GM18858 (cell line): ENCODE measurements around the gene TOP2A.

Source experiments
- ATAC-seq: cut with Tn5 transposase; IDR thresholded peaks from one replicate; pipeline ENCODE4 v1.9.1; 2021; ENCODE audit not compliant: unreplicated experiment

TOP2A gene

DNA sequence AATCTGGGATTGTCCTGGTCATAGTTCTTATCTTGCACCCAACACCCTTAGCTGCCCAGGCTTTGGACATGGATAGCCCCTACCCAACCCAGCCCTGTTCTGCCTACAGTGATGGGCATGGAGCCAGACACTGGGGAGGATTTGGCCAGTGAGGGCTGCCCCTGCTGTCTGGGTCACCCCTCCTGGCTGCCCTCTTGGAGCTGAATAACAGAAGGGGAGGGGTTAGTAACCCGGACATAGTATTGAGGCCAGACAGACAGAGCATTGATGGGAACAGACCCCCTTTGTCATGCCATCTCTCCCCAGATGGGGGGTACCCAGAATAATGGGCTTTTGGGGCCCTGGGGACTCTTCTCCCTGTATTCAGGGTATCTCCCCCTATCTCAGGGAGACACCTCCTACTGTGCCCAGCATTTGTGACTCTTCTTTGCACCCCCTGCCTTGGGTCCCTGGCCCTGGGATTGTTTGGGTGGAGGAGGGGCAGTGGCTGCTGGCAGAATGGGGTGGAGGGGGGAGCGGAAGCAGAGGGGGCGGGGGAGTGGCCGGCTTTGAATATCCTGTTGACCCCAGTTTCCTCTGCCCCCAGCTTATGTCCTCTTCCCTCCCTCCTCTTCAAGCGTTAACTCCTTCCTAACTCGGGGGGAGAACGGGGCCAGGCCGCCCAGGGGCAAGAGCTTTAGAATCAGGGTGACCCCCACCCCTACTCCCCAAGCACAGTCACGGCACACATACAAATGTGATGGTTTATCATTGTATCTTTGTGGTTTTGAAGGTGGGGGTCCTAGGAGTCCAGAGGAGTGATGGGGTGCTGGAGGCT lies 70.2 kb downstream of the TOP2A start:
- no peak for ATAC-seq

DNA sequence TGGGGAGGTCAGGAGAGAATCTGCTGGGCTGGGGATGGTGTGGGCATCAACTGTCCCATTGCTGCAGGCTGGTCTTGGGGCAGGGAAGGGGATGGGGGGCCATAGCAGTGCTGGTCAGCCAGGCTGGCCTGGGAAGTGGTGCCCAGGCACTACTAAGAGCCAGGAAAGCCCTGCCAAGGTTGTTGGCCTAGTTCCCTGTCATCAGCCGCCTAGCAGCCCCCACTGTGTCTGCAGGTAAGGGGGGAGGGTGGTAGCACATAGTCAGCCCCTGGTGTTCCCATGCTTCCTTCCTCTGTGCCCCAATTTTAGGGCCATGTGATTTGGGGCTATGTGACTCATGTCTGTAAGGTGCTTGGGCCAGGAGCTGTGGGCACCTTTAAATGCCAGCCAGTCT lies 70.9 kb downstream of the TOP2A start:
- no peak for ATAC-seq

DNA sequence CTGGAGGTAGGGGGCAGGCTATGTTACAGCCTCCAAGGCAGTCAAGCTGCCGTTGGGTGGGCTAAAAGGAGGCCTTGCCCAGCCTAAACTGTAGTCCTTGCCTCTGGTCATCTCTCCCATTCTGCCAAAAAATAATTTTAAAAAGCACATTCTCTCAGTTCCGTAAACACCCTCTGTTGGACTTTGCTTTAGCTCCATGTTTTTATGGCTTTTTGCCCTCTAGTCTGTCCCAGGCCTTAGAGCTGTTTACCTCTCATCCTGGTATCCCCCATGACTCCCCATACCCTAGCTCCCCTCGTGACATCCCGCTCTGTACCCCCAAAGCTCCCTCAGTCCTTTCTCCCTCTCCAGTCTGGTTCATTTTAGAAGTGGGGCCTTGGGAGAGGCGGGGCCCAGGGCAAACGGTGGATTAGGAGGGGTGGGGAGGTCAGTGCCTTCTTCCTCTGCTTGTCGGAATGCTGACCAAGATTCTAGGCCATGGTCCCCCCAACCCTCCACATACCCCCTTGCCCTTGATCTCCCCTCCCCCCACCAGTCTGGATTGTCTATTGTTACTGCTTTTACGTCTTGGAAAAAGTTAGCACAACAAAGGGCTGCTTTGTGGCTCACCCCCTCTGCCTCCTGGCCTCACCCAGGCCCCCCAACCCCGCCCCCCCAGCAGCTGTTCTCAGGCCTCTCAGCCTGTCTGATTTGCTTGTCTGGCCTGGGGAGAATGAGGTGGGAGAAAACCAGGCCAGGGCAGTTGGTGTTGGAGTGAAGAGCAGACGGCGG lies 71.5 kb downstream of the TOP2A start:
- no peak for ATAC-seq

DNA sequence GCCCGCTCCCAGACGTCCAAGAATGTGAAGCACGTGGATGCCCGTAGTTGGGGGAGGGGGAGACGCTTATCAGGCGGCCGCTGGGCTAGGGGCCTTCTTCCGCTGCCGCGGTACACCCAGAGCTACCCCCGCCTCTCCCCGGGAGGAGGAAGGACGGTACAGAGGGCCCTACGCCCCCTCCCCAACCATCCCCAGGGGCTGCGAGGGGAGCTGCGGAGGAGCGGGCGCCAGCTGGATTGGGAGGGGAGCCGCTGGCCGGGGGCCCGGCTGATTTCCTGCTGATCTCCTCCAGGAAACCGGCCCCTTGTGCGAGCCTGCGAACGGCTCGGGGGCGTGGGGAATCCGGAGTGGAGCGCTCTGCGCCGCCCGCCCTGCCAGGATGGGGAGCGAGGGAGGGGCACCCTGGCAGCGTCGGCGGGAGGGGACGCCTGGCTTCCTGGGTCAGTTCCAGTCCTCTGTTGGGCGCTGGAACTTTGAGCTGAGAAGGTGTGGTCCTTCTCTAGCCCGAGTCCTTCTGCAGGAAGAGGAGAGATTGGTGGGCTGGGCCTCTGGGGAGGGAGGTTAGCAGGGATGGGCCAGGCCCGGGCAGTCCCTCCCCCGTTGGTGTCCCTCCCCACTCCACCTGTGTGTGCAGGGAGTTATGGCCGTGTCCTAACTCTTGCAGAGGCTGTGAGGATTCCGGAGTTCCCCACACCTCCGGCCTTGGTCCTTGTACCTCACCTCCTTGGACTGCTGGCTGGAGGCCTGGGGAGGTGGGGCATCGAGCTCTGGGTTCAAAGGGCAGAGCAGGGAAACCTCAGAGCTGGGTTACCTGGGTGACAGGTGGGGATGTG lies 72.3 kb downstream of the TOP2A start:
- no peak for ATAC-seq

DNA sequence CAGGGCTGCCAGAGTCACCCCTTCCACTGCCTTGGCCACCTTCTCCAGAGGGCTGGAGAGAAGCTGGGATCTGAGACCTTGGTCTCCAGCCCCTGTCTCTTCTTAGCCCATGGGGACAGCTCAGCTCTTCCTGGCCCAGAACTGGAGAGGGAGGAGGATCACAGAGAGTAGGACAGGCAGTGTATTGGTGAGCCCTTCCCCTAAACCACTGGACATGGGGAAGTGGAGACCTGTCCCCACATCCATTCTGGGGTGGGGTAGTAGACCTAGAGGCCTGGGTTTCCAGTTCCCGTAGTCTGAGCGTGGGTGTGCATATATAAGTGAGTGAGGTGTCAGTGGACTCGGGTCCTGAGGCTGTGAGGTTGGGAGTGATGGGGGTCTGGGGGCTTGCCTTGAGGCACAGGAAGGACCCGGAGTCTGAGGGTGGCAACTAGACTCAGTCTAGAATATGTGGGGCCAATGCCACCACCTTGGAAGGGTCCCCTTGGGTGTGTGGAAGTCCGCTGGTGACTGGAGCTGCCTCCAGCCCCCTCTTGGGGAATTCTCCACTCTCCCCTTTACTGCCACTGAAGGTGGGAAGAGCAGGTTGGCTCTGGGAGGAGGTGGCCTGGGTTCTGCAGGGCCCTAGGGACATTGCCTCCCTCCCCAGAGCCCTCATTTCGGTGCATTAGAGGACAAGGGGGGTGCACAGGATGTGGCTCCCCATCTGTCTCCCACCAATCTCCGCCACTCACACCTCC lies 73.1 kb downstream of the TOP2A start:
- no peak for ATAC-seq

DNA sequence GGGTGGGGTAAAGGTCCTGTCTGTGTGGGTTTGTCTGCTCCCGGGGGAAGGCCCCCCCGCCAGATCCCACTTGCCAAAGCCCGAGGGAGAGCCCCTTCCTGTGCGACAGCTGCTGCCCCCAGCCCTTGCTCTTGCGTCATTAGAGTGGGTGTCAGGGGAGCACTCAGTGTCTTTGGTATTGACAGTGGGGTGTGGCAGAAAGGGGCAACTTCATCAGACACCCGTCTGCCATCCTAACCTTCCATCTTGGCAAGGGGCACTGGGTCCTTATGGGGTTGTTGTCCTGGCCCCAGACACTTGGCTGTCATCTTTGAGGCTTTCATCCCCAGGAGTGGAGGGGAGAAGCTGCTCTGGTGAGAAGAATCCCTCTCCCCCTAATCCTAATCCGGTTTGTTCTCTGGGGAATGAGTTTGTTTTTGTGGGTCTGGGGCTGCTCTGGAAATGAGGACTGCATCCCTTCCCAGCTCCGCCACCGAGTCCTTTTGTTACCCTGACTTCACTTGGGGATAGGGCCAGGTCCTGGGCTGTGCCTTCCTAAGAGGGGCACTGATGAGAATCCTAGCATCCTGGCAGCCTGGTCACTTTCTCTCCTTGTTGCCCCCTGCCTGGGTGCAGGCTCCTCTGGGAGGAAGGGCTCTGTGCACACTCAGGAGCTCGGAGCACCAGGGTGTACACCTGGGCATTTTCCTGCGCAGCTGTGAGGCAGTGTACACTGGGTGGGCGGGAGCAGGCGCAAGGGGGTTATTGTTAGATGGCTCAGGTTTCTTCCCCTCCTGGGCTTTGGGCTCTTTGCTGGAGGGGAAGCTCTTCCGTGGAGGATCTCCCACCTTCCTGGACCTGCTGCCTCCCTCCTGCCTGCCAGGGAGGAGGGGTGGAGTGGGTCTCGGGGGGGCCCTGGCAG lies 74.2 kb downstream of the TOP2A start:
- no peak for ATAC-seq

DNA sequence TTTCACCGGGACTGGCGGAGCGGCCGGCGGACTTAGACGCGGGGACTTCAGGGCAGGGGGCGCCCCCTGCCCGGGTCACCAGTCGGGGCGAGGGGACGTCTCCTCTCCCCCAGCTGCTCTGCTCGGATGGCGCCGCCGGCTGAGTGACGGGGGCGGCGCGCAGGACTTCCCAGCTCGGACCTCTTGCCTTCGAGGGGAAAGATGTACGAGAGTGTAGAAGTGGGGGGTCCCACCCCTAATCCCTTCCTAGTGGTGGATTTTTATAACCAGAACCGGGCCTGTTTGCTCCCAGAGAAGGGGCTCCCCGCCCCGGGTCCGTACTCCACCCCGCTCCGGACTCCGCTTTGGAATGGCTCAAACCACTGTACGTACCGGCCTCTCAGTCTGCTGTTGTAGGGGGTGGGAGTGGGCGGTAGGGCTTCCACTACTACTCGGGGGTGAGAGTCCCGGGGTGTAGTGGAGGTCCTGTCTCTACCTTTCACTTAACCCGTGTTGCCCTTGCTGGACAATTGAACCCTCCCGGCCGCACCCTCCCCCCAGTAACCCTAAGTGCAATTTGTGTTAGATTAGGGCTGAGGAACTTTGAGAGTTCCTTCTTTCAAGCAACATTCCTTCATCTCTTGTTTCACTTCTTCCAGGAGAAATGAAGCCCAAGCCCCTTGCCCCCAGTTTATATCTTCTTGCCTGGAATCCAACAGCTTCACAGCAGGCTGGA lies 75.0 kb downstream of the TOP2A start:
- no peak for ATAC-seq

DNA sequence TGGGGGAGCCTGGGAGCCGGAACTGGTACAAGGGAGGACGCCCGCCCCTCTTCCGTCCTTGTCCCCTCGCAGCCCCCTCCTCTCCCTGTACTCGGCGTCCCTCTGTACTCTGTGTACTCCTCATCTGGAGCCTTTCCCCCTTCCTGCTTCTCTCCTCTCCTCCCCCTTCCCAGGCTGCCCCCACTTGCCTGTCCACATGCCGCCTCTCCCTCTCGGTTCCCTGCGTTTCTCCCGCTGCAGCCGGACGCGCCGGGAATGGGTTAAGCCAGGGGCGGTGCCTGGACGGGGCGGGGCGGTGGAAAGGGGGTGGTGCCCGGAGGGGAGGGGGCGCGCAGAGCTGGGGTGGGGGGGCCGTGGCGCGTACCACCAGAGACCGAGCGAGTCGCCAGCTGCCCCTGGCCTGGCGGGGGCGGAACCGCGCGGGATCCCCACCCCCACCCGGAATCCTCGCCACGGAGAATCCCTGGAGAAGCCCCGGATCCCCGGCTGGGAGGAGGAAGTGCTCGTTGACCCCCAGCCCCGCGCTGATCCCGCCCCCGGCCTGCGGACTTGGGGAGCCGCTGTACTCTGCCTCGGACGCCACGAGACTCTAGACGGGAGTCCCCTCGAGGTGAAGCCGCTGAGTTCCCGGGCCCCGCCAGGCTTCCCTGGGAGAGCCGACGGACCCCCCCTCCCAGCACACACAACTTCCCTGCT lies 75.7 kb downstream of the TOP2A start:
- ATAC-seq: no peak

DNA sequence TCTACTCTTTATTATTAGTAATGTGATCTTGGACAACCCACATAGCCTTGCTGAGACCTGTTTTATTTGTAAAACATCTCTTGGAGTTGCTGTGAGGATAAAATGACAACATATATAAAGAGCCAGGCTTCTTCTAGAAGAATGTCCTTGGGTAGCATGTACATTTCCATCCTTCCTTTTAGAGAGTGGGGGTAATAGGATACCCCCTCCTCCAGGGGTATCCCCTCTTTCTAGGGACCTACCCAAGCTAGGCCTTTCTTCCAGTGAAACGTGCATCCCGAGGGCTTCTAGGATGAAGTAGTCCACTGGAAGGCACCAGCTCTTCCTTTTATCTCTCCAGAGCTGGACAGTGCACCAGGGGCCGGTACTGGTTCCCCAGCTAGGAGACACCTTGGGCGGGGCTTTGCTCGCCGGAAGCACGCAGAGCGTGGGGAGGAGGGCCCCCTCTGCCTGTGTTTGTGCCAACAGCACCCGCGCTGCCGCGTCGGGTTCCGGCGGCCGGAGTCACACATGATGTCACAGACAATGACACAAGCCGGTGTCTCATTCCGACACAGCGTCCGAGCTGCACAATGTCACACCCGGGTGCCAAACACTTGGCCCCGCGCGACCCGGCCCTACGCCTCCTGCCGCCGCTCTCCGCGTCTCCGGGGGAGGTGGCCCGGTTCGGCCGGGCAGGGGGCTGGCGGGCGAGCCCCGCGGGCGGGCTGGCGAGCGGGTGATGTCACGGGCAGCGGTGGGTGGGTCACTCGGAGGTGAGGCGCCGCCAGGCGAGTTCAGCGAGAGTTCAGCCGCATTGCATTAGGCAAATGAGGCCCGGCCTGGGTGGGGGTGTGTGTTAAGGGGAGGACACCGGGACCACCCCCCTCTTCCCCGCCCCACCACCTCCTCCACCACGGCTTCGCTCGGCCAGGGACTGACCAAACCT lies 76.6 kb downstream of the TOP2A start:
- no peak for ATAC-seq

DNA sequence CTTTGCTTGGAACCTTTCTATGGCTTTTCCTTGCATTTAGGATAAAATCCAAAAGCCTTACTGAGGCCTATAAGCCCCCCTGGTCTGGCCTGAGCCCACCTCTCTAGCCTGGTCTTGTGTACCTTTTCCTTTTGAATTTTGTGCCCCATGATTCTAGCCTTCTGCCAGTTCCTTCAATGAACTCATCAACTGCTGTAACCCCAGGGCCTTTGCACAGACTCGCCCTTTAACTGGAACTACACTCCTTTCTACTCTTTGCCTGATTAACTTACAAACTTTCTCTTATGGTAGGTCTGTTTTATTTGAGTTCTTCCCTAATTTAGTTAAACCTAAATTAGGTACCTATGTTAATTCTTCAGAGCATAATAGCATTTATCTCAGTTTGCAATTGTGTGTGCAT lies 77.4 kb downstream of the TOP2A start:
- ATAC-seq: no peak

DNA sequence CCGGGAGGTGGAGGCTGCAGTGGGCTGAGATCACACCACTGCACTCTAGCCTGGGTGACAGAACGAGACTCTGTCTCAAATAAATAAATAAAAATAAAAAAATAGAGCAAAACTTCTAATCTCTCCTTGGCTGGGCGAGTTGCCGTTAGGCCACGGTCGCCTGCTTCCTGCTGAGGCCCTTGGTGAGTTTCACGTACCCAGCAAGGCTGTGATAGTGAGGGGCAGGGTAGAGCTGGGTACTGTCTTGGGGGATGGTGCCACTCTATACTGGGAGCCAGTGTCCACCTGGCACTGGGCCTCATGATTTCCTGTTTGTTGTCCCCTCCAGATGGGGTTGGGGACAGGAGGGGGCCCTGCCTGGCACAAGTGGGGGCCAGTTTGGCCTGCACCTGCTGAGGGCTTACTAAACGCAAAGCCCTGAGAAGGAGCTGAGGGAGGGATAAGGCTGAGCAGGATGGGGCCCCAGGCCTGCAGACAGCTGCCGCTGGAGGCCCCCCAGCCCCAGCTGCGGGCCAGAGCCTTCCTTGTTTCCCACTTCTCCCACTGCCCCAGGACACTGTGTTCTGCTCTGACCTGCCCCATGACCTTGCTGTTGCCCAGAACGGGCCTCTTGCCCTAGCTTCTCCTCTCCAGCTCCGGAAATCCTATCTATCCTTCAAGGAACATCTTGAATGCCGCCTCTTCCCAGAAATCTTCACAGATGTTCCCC lies 78.6 kb downstream of the TOP2A start:
- no peak for ATAC-seq
